GM18499 (cell line): ENCODE results near the gene PTPRH.
"Not testable (repeated sequence)": the region's sequence is repeated elsewhere in the genome, so short reads cannot be mapped to it uniquely, and the experiment has no call there.

Source experiments
- ATAC-seq: cut with Tn5 transposase; IDR thresholded peaks from one replicate; pipeline ENCODE4 v1.9.1; 2021; ENCODE audit warnings: moderate number of reproducible peaks; ENCODE audit not compliant: insufficient read depth, unreplicated experiment

PTPRH gene

DNA sequence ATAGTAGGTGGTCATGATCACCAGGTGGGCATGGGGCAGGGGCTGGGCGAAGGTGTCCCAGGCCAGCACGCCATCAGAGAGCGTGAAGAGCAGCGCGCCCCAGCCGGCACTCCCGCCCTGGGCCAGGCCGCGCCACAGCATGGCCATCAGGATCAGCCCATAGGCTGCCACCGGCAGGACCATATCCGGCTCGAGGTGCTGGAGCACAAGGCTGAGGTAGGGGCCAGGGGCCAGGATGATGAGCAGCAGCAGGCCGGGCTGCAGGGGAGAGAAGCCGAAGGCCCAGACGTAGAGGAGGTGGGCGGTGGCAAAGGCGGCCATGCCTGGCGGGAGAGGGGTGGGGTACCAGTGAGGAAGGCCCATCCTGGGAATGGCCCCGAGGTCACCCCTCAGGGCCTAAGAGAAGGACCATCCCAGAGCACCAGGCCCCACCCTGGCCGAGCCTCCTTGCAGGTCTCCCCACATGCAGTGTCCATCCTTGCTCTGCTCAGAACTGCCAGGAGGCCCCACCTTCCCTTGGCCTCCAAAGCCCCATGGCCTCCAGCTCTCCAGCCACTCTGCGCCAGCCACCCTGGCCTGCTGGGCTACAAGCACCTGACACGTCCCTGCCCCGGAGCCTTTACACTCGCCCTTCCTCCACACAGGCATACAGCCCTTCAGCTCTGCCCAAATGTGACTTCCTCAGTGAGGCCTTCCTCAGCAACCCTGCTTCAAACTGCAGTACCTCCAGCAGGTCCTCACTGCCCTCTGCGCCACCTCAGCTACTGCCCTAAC, 18.1 kb upstream of the PTPRH start:
- ATAC-seq: no peak

DNA sequence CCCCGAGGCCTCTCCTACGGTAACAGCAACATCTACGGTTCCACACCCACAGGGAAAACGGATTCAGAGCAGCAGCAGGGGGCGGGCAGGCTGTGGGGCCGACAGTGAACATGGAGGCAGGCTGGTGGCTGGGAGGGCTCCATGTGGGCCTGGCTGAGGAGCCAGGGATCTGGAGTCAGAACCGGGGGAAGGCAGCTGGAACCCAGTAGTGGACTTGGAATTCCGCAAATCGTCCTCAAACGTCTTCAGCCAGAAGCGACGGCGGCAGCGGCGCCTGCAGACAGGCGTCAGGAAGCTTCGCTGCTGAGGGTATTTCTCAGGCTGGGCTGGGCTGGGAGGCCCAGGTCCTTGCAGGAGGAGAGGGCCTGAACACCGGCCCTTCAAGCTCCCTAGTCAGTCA, 17.5 kb upstream of the PTPRH start:
- ATAC-seq: no peak

DNA sequence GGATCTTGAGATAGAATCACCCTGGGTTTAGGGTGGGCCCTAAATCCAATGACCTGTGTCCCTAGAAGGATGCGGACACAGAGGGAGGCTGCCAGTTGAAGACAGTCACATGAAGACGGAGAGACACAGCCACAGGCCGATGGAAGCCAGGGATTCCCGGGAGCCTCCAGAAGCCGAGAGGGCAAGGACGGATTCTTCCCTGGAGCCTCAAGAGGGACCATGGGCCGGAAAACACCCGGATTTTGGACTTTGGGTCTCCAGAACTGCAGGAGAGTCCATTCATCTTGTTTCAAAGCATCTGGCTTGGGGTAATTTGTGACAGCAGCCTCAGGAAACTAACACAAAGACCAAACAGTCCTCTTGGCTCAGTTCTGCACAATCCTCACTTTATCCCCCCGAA, 17.0 kb upstream of the PTPRH start:
- ATAC-seq: no peak

DNA sequence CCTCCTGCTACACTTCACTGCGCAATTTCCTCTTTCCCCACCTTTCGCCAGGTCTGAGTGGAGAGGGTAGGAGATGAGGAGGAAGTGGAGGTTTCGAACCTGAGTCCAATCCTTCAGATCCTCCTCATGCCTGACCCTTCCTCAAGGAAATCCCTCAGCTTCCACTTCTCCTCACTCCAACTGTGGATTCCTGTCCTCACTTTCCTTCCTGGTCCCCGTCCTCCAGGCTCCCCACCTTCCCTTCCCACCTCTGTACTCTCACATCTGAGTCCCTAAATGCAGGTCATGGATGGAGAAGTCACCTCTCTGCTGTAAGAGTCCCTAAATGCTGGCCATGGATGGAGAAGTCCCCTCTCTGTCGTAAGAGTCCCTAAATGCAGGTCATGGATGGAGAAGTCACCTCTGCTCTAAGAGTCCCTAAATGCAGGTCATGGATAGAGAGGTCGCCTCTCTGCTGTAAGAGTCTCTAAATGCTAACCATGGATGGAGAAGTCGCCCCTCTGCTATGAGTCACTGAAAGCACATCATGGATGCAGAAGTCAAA, 16.2 kb upstream of the PTPRH start:
- ATAC-seq: no peak

DNA sequence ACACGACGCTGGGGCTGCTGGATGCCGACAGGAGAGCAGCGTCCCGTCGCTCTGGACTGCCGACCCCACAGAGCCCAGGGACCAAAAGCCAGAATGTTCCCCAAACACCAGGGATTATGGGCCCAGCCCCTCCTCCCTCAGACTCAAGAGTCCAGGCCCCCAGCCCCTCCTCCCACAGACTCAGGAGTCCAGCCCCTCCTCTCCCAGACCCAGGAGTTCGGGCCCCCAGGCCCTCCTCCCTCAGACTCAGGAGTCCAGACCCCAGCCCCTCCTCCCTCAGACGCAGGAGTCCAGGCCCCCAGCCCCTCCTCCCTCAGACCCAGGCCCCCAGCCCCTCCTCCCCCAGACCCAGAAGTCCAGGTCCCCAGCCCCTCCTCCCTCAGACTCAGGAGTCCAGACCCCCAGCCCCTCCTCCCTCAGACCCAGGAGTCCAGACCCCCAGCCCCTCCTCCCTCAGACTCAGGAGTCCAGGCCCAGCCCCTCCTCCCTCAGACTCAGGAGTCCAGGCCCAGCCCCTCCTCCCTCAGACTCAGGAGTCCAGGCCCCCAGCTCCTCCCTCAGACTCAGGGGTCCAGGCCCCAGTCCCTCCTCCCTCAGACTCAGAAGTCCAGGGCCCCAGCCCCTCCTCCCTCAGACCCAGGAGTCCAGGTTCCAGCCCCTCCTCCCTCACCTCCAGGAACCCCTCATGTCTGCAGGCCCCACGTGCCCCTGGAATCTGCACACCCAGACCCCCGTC, 15.5 kb upstream of the PTPRH start:
- not testable (repeated sequence) for ATAC-seq

DNA sequence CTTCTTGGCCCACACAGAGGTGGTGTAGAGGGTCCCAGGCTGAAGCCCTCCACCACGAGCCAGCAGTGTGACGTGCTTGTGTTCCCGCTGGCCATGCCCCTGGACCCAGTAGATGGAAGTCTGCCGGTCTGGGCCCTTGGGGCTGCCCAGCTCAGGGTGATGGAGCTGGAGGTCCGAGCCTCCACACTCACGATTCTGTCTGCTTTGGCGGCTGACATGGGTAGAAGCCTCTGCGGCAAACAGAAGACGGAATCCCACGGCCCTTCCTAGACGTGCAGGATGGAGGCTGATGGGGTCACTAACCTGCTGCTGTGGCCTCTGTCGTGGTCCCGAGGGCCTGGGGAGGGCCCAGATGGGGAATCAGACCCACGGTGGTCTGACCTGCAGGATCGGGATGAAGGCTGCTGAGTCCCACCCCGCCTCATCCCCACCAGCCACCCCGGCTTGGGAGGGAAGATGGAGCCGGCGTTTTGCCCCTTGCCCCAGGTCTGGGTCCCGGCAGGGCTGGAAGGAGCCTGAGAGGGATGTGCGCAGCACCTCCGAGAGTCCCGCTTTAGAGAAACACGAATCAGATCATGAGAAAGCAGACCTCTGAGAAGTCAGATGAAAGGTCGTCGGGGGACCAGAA, 14.9 kb upstream of the PTPRH start:
- ATAC-seq: no peak

DNA sequence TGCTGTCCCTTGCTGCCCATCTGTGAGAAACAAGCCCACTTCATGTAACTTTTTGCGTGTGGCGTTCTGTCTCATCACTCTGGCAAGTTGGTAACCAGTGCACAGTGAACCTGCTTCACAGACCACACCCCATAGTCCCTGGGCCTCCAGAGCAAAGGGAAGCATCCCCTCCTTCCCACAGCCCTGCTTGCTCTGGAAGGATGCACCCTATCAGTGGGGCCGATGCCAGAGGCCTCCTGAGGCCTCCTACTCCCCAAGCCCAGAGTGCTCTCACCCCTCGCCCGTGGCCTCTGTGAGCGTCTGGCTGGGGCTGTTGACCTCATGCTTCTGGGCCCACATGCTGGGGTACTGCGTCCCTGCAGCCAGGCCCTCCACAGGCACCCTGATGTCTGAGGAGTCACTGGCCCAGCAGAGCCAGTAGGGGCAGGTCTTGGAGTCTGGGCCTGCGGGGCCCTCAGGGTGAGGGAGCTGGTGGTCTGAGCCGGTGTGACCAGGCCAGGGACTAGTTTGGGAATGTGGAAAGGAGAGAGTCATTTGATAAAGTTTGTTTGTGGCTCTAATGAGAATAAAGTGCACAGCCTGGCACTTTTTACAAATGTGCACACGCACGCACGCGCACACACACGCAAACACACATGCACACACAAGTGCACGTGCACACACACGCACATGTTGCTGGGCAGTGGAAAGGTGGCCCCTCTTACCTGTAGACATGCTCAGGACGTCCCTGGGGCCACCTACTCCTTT, 14.2 kb upstream of the PTPRH start:
- ATAC-seq: no peak

DNA sequence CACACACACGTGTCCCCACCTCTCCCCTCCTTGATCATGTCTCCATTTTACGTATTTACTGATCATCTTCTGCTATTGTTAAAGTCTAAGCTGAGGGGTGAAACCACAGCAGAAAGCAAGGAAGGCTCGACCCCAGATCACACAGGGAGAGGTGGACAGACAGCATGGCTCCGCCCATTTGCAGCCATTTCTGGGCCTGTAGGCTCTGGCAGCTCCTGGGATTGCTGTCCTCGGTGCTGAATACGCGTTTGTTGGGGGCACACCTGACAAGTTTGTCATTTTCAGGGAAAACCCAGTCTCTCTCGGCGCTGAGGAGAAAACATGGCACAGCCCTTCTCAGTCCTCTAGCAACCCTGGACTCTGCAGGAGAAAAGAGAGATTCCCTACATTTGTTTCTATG, 11.2 kb upstream of the PTPRH start:
- no peak for ATAC-seq

DNA sequence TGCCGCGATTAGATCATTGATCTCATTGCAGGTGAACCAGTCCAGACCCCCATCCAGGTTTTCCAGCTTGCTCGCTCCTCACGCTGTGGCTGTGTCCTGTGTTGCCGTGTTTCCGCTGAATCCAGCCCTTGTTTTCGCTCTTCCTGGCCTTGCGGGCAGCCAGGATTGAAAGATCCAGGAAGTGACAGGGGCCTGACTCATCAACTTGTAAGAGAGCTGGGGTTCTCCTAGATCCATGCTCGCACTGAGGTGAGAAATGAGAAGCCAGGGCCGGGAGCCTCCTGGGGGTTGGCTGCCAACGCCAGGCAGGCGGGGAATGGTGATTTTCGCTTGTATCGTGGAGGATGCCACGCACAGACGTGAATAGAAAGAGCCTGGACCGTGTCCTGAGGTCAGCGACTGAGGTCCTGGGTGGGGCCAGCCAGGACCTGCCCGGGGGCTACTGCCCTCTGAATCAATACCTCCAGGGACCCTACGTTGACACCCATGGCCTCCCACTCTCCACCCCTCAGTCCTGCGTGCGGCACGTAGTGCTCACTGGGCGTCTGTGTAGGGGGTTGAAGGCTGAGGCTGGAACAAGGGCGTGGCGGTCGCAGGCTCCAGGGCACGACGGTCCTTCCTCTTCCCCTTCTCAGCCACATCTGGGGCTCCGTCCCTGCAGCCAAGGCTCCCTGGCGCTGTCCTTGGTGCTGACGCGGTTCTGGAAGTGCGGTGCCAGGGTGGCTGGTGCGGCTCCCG, 7.3 kb upstream of the PTPRH start:
- ATAC-seq: no peak

DNA sequence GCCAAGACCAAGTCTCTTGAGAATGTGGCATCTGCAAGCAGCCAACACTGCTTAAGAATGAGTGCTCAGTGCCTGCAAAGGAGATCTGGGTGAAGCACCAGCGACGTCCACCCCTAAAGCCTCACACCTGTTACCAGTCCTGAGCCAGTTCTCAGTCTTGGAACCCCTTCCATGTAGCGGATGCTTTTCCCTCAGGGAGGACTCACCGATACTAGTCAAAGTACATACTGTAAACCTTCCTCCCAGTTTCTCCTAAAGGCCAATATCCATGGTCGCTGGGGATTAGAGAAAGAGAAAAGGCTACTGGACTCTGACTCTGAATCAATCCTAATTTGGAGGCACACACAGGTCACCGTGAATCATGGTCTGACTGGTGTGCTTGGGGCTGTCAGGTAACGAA, 4.2 kb upstream of the PTPRH start:
- ATAC-seq: no peak

DNA sequence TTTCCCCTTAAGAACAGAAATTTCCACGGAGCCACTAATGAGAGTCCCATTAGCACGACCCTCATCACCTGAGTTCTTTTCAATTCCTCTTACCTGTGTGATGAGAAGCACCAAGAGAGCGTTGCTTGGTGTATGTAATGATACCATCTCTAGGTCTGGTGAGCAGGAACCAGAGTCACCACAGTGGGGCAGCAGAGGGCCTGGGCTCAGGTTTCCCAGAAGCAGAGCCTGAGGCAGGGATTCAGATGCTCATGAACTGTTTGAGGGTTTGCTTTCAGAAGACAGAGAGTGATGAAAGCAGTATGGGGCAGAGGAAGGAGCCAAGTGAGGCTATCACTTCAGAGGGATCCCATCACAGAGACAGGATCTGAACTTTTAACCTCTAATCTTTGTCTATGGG, 3.1 kb upstream of the PTPRH start:
- no peak for ATAC-seq

DNA sequence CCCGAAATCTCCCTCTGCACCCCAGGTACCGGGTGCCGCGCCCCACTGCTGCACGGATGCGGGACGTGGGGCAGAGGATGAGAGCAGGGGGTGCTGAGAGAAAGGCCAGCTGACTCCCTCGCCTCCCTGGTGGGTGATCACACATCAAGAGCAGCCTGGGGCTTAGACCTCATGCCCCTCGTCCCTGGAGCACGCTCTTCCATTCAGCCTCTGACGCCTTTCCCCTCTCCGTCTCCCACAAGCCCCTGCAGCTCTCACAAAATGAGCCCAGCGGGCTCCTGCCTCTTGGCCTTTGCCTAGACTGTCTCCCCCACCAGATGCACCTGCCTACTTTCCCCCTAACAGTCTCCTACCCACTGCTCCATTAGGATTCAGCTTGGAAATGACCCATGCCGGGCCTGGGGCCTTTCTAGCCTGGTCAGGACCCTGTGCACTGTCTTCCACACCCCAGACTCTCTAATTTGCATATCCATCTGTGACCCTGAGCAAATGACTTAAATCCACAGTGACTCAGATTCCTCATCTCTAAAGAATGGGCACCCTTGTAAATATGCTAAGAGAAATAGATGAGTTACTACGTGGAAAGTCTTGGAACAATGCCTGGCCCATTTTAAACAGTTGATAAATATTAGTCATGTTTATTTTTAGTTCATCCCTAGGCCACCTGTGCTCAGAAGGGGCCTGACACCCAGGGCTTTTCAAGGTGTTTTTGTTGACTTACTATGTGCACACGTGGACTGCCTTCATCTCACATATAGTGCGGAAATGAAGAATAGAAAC, 582 bp upstream of the PTPRH start:
- no peak for ATAC-seq

DNA sequence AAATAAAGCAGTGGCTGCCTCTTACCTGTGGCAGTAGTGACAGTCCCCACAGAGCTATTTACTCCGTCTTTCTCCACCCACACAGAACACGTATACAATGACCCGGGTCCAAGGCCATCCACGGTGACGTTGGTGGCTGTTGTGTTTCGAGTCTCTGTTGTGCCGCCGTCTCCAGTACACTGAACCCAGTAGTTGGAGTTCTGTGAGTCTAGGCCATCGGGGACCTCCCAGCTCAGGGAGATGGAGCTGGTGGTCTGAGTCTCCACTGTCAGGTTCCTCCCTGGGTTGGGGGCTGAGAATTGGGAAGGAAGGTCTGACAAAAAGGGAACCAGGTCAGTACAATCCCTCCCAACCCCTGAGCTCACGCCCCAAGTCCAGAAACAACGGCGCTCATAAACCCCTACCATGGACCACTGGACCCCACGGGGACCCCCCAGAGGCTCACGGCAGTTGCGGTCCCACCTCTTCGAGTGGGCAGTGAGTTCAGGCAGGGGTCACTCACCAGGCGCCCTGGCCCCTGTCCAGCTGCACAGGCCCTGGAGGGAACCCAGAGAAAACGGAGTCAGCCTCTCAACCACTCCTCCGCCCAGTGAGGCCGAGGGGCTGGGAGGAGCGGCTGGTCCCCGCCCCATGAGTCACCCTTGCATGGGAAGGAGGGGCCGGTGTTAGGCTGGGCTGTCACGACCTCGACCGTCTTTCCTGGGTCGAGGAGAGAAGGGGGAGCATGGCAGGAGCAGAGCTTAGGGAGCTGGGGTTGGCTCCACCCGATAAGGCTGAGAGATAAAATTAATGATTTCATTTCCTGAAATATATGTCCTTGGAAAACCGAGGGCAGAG, 2.4 kb downstream of the PTPRH start:
- no peak for ATAC-seq

DNA sequence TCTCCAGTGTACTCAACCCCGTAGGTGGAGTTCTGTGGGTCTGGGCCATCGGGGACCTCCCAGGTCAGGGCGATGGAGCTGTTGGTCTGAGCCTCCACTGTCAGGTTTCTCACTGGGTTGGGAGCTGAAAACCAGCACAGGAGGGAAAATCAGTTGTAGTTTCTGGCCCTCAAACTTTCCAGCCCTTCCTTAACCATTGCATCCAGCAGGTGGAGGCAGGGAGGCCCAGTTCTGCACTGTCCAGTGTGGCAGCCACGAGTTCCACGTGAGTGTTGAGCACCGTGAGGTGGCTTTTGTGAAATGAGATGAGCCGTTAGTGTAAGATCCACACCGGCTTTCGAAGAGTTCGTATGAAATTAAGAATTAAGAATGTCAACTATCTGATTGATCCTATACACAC, 7.1 kb downstream of the PTPRH start:
- not testable (repeated sequence) for ATAC-seq

DNA sequence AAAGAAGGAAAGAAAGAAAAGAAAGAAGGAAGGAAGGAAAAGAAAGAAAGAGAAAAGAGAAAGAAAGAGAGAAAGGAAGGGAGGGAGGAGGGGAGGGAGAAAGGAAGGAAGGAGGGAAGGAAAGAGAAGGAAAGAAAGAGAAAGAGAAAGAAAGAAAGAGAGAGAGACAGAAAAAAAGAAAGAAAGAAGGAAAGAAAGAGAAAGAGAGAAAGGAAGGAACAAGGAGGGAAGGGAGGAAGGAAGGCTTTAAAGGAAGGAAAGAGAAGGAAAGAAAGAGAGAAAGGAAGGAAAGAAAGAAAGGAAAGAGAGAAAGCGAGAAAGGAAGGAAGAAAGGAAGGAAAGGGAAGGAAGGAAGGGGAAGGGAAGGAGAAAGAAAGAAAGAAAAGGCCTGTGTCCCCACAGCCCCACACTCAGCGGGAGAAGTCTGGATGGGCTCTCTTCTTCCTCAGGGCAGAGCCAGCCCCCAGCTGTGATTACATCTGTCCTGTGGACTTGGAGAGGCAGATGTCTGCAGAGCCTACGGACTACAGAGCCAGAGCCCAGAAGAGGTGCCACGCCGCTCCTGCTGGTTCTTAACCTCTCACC, 9.6 kb downstream of the PTPRH start:
- ATAC-seq: no peak

DNA sequence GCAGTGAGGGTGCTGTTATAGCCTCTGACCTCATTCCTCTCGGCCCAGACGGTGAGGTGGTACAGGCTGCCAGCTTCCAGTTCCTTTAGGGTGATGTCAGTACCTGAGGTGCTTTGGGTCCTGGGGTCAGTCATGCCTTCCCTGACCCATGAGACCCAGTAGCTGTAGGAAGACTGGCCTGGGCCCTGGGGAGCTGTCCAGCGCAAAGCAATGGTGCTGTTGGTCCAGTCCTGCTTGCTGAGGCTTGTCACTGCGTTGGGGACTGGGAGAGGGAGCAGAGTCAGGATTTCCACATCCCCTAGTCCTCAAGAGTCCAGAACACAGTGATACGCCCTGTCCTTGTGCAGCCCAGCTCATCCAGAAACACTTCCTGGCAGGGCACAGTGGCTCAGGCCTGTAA, 10.7 kb downstream of the PTPRH start:
- no peak for ATAC-seq

DNA sequence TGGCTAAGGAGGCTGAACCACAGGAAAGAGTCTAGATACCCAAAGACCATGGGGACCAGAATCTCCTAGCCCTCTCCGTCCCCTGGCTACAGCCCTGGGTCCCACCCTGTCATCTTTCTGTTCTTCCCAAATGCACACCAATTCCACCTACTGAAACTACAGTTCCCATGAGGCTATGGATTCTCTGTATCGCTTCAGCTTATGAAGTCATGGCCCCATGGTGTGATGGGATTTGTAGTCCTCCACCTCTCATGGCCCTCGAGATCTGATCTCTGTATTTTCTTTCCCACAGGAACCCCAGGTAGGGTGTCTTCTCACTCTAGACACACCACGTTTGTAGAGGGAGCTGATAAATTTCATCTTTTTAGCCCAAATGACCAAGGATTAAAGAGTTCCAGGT, 11.8 kb downstream of the PTPRH start:
- no peak for ATAC-seq

DNA sequence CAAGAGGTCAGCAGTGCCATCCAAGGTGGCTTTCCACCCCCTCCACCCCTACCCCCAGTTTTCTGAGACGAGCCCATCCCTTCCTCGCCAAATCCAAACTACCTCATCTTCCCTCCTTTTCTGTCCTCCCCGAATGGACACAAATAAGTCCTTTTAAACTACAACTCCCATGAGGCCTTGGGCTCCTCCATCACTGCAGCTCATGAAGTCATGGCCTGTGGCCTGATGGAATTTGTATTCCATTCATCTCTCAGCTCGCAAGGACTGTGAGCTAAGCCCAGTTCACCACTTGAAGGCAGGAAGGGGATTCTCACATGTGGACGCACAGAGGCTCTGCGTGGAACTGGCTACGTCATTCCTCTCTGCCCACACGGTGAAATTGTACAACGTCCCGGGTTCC, 12.5 kb downstream of the PTPRH start:
- no peak for ATAC-seq
